Stimulated activated naive B cell treated with anti-CD40 and anti-IgM and Interleukin-4, amounts not matched to agents 10 μg/mL and 1 μg/mL and 100 μg/mL, for 72 hours (primary cell): ENCODE results near the gene TBC1D28.
"Not testable (repeated sequence)": the region's sequence is repeated elsewhere in the genome, so short reads cannot be mapped to it uniquely, and the experiment has no call there.

Experiments
- ATAC-seq, 2 donors: fragments of 150-1000 bp; cut with Tn5 transposase; replicated peaks; 2 replicates each; pipeline ENCODE4 v1.10.0; 2021; ENCODE audit warnings: moderate library complexity in 1 of 2
- DNase-seq: peaks from one replicate; pipeline ENCODE4 v3.0.0; 2021
- H3K27ac Mint-ChIP-seq: one replicate; pipeline ENCODE4 v1.8.0; 2022; ENCODE audit warnings: mild to moderate bottlenecking, mixed read lengths
- H3K27me3 Mint-ChIP-seq, 2 donors: one replicate each; pipeline ENCODE4 v1.8.0; 2022; ENCODE audit warnings: mixed read lengths in 2 of 2
- H3K36me3 Mint-ChIP-seq, 2 donors: one replicate each; pipeline ENCODE4 v1.8.0; 2022; ENCODE audit warnings: mixed read lengths in 2 of 2, mild to moderate bottlenecking in 1 of 2
- H3K4me1 Mint-ChIP-seq, 2 donors: one replicate each; pipeline ENCODE4 v1.8.0; 2022; ENCODE audit warnings: mixed read lengths in 2 of 2, mild to moderate bottlenecking in 1 of 2
- H3K4me3 Mint-ChIP-seq, 2 donors: one replicate each; pipeline ENCODE4 v1.8.0; 2022; ENCODE audit warnings: mild to moderate bottlenecking in 2 of 2, mixed read lengths in 2 of 2, moderate library complexity in 1 of 2
- H3K9me3 Mint-ChIP-seq, 2 donors: one replicate each; pipeline ENCODE4 v1.8.0; 2022; ENCODE audit warnings: mixed read lengths in 2 of 2, mild to moderate bottlenecking in 1 of 2

The TBC1D28 gene

DNA sequence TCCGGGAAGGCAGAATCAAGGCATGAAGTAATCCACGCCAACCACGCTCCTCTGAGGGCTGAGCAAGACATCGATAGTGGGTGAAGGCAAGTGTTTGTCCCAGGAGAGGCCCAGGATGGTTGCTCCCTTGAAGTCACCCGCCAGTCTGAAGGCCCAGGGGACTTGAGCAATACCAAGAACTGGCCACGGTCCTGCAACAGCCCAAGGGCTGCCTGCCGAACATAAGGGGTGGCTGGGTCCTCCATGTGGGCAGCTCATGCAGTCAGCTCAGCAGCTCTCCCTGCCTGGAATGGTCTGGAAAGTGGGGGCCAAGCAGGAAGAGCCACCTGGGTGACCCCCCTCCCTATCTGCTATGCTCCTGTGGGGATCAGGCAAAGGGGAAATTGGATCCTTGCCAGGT is 8.4 kb downstream of the TBC1D28 start:
- not testable (repeated sequence) for H3K27ac Mint-ChIP-seq, H3K9me3 Mint-ChIP-seq, H3K4me1 Mint-ChIP-seq, H3K36me3 Mint-ChIP-seq, DNase-seq, H3K4me3 Mint-ChIP-seq
- ATAC-seq = peak in 1 of 2 donors; percentile 27
- peaks cover 15 to 22% of the 10 kb centered on the region in 2 donors for H3K27me3 Mint-ChIP-seq

DNA sequence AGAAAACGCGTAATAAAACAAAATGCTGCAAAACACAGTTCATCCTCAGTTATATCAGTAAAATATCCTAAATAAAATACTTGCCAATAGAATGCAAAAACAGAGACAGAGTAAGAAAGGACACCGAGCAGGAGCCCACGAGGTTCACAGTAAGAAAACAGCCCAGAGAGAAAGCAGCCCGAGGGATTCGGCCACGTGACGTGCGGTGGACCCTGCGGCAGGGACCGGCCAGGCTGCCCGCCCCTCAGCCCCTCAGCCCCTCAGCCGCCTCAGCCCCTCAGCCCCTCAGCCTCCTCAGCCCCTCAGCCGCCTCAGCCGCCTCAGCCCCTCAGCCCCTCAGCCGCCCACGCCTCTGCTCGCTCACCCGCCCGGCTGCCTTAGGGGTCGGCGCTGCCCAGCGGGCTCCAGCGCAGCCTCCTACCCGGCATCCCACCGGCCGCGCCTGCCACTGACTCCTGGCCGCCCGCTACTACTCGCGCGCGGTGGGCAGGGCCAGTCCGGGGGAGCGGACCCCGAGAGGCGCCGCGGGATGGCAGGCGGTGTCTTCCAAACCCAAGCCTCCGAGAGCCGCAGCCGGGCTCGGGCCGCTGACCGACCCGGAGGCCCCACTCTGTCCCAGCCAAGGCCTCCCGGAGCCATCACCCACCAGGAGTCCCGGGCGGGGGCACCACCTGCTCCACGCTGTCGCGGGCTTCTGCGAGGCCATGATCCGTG is 9.5 kb downstream of the TBC1D28 start:
- H3K36me3 Mint-ChIP-seq, DNase-seq, H3K9me3 Mint-ChIP-seq, H3K4me1 Mint-ChIP-seq, H3K27ac Mint-ChIP-seq: not testable (repeated sequence)
- ATAC-seq = peak in 1 of 2 donors; percentile 42
- H3K27me3 Mint-ChIP-seq = peaks cover 15 to 22% of the 10 kb centered on the region in 2 donors
- H3K4me3 Mint-ChIP-seq = peak overlapping the region; percentile 17 to 52

DNA sequence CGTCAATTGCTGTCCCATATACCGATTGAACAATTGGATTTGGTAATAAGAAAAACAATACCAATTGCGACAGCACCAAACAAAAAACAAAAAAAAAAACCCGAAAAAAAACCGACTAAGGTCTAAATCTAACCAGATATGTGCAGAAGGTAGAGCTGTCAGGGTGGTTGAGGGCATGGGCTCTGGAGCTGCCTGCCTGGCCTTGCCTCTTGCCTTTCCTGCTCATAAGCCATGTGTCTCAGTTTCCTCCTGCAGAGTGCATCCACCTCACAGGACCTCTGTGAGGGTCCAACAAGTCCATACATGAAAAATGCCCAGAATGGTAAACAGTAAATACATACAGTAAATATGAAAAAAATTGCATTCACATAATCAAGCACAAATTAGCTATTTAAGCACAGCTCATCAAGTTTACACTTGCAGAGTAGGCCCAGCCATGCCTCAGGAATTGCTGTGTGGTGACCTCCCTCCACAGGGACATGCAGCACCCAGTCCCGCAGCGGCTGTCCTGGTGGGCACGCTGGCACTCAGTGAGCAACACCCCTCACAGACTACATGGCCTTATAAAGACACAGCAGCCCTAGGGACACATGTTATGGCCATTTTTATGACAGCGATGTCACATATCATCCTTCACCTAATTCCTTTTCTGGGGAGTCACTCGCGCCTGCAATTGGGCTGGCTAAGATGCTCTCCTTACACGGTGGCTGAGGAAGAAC is 17.9 kb downstream of the TBC1D28 start:
- Mint-ChIP-seq H3K4me3 (peak overlapping the region; percentile 39 to 46), H3K9me3 (no peaks in the 10 kb centered on the region), H3K36me3 (no peaks in the 10 kb centered on the region), H3K27ac (peak overlapping the region; percentile 57), H3K27me3 (peaks cover 3 to 14% of the 10 kb centered on the region in 2 donors), H3K4me1 (peaks cover 10 to 13% of the 10 kb centered on the region in 2 donors)
- no peak for ATAC-seq
- DNase-seq = no peak

GRCh38 chr17:18625509-18626104 is 18.6 kb downstream of the TBC1D28 start:
- DNase-seq (peak; percentile 88), ATAC-seq (peak; percentile 96 to 97)
- Mint-ChIP-seq H3K27ac (peak overlapping the region; percentile 94), H3K4me3 (peak overlapping the region; percentile 74 to 87), H3K27me3 (peaks cover 3 to 14% of the 10 kb centered on the region in 2 donors), H3K4me1 (peaks cover 10 to 13% of the 10 kb centered on the region in 2 donors)
- not testable (repeated sequence) for H3K36me3 Mint-ChIP-seq, H3K9me3 Mint-ChIP-seq

GRCh38 chr17:18624862-18625501 is 19.2 kb downstream of the TBC1D28 start:
- H3K27me3 Mint-ChIP-seq = peaks cover 3 to 14% of the 10 kb centered on the region in 2 donors
- H3K9me3 Mint-ChIP-seq, H3K36me3 Mint-ChIP-seq, DNase-seq: not testable (repeated sequence)
- peak overlapping the region; percentile 94 for H3K27ac Mint-ChIP-seq
- ATAC-seq = peak; percentile 37 to 53
- peak overlapping the region; percentile 74 to 87 for H3K4me3 Mint-ChIP-seq
- H3K4me1 Mint-ChIP-seq = peaks cover 10 to 13% of the 10 kb centered on the region in 2 donors

- DNase-seq, H3K27ac Mint-ChIP-seq, H3K27me3 Mint-ChIP-seq, H3K4me3 Mint-ChIP-seq, ATAC-seq, H3K36me3 Mint-ChIP-seq, H3K4me1 Mint-ChIP-seq, H3K9me3 Mint-ChIP-seq: not testable (repeated sequence)
Observed at GRCh38 chr17:18617613-18618012, 26.6 kb downstream of the TBC1D28 start.

- H3K9me3 Mint-ChIP-seq, H3K4me1 Mint-ChIP-seq, ATAC-seq, H3K4me3 Mint-ChIP-seq, H3K27ac Mint-ChIP-seq, H3K36me3 Mint-ChIP-seq, DNase-seq: not testable (repeated sequence)
- H3K27me3 Mint-ChIP-seq = peaks cover 6 to 16% of the 10 kb centered on the region in 2 donors
Observed at GRCh38 chr17:18613016-18613415, 31.2 kb downstream of the TBC1D28 start.

- not testable (repeated sequence) for DNase-seq, H3K27ac Mint-ChIP-seq, ATAC-seq, H3K36me3 Mint-ChIP-seq, H3K27me3 Mint-ChIP-seq, H3K4me1 Mint-ChIP-seq, H3K4me3 Mint-ChIP-seq, H3K9me3 Mint-ChIP-seq
Observed at GRCh38 chr17:18593138-18593537, 51.1 kb downstream of the TBC1D28 start.
